Mesothelial cell of epicardium (in vitro differentiated cells): ENCODE measurements around the gene ANXA10. TPM values are rescaled to one million over a fixed set of nuclear protein-coding genes. Genes with fewer than 3 reads are reported as not detected.

Experiments
- DNase-seq, 2 experiments: peaks; one replicate each; pipeline ENCODE4 v3.0.0; 2021; ENCODE audit warnings: low spot score in 2 of 2; ENCODE audit not compliant: unreplicated experiment in 2 of 2
- H3K27ac Mint-ChIP-seq: 2 replicates; pipeline ENCODE4 v1.8.0; 2021; ENCODE audit warnings: mixed read lengths
- H3K27me3 Mint-ChIP-seq: 2 replicates; pipeline ENCODE4 v1.8.0; 2021; ENCODE audit warnings: low read depth, mixed read lengths
- H3K36me3 Mint-ChIP-seq: 2 replicates; pipeline ENCODE4 v1.8.0; 2021; ENCODE audit warnings: mixed read lengths
- H3K4me1 Mint-ChIP-seq: 2 replicates; pipeline ENCODE4 v1.8.0; 2021; ENCODE audit warnings: mixed read lengths
- H3K4me3 Mint-ChIP-seq: 2 replicates; pipeline ENCODE4 v1.8.0; 2021; ENCODE audit warnings: mild to moderate bottlenecking, moderate library complexity, mixed read lengths
- H3K9me3 Mint-ChIP-seq: 2 replicates; pipeline ENCODE4 v1.8.0; 2021; ENCODE audit warnings: mixed read lengths
- total RNA-seq: library from RNA; stranded (reverse); gene quantifications from 3 replicates; pipeline ENCODE4 v1.2.1, GENCODE V29; 2021
- TF ChIP-seq, protein P1 (sequence below): fragments of 200-600 bp; sonication (generic); IDR thresholded peaks from one replicate; pipeline ENCODE4 v1.5.0; 2021; ENCODE audit warnings: antibody characterized with exemption; ENCODE audit not compliant: unreplicated experiment

ANXA10 gene
- total RNA-seq, 1 donor from 2014 or later: not detected

DNA sequence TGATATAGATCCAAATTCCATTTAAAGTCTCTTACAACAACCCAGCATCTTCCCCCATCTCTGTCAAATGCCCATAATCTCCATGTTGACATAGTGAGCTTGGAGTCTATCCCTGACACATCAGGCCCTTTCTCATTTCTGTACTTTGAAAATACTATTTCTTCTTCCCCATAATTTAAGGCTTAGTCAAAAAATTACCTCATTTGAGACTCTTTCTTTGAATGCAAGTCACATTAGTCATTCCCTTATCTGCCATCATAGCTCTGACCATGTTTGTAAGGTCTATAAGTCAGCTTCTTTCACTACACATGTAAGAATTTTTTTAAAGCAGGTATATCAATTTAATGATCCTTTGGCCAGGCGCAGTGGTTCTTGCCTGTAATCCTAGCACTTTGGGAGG lies 126.3 kb downstream of the ANXA10 start:
- Mint-ChIP-seq H3K27me3 (no peaks in the 10 kb centered on the region), H3K27ac (no peak overlapping the region), H3K4me3 (no peak overlapping the region), H3K36me3 (peaks cover 64% of the 10 kb centered on the region), H3K4me1 (peaks cover 2% of the 10 kb centered on the region), H3K9me3 (peaks cover 29% of the 10 kb centered on the region)
- DNase-seq: no peak
- TF ChIP-seq, protein P1, sequence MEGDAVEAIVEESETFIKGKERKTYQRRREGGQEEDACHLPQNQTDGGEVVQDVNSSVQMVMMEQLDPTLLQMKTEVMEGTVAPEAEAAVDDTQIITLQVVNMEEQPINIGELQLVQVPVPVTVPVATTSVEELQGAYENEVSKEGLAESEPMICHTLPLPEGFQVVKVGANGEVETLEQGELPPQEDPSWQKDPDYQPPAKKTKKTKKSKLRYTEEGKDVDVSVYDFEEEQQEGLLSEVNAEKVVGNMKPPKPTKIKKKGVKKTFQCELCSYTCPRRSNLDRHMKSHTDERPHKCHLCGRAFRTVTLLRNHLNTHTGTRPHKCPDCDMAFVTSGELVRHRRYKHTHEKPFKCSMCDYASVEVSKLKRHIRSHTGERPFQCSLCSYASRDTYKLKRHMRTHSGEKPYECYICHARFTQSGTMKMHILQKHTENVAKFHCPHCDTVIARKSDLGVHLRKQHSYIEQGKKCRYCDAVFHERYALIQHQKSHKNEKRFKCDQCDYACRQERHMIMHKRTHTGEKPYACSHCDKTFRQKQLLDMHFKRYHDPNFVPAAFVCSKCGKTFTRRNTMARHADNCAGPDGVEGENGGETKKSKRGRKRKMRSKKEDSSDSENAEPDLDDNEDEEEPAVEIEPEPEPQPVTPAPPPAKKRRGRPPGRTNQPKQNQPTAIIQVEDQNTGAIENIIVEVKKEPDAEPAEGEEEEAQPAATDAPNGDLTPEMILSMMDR: no peak

DNA sequence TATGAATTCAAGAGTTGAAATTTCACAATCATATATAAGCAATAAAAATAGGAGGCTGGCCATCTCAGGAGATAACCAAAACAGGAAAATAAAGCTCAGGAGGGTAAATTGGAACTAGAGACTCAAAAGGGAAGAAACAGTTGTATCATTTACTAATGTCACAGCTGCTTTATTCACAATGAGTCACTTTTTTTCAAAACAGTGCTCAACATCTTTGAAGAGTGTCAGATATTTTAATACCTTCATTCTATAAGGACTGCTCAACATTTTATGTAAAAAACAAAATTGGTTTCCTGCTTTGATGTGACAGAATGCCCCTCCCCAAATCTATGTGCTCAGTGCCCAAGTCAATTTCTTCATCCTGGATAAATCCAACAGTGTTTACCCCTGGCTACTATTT lies 128.6 kb downstream of the ANXA10 start:
- no peaks in the 10 kb centered on the region for H3K27me3 Mint-ChIP-seq
- TF ChIP-seq, protein P1: no peak
- DNase-seq: no peak
- H3K4me3 Mint-ChIP-seq: no peak overlapping the region
- H3K9me3 Mint-ChIP-seq: peaks cover 18% of the 10 kb centered on the region
- peaks cover 60% of the 10 kb centered on the region for H3K36me3 Mint-ChIP-seq
- H3K4me1 Mint-ChIP-seq: peaks cover 2% of the 10 kb centered on the region
- H3K27ac Mint-ChIP-seq: peak overlapping the region; percentile 50

DNA sequence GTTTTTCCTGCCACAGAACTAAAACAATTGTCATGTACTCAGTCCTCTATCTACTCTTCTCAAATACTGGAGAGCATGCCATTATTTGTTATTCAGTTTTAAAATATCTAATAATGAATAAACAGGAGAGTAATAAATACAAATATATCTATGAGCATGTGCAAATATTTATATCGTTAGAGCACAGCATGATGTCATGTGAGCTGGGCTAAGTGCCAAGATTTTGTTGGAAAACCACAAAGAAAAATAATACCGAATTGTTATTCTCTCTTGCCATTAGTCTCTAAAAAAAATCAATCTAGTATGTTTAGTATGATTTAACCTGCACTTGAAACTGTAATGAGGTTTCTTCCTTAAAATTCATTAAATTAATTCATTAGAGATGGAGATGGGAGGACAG lies 129.0 kb downstream of the ANXA10 start:
- H3K4me1 Mint-ChIP-seq: peaks cover 2% of the 10 kb centered on the region
- H3K27me3 Mint-ChIP-seq: no peaks in the 10 kb centered on the region
- H3K4me3 Mint-ChIP-seq: no peak overlapping the region
- TF ChIP-seq, protein P1: no peak
- peaks cover 62% of the 10 kb centered on the region for H3K36me3 Mint-ChIP-seq
- peak overlapping the region; percentile 27 for H3K27ac Mint-ChIP-seq
- H3K9me3 Mint-ChIP-seq: peaks cover 18% of the 10 kb centered on the region
- no peak for DNase-seq

Other genes starting within 250 kb of the ANXA10 start
- 17.1 to 19.6 TPM (median 19.2 TPM) in 3 replicates for gene DDX60, start 226.2 kb downstream of the ANXA10 start, total RNA-seq